IMR-90 (cell line): Measurements from ENCODE around the gene FSD1L. TPM values are rescaled to one million over a fixed set of nuclear protein-coding genes. Genes with fewer than 3 reads are reported as not detected.

Source experiments
- ATAC-seq: fragments of 200-7000 bp; cut with Tn5 transposase; 2 replicates; pipeline ENCODE4 v1.9.1; 2020; ENCODE audit warnings: low read depth, mild to moderate bottlenecking, moderate library complexity
- BruUV-seq: library from RNA; stranded (reverse); fragments of 400-500 nt; replicated peaks from 2 replicates; lab custom pipeline; 2021; lab: Mats Ljungman, UMichigan
- CTCF ChIA-PET: fragments of 300-600 bp; formaldehyde crosslinking; extraction: SDS; loops from one replicate; lab custom pipeline; 2021; ENCODE audit warnings: antibody characterized with exemption; lab: Yijun Ruan, JAX
- POLR2A ChIA-PET: fragments of 300-600 bp; sonication (Branson Sonifier 250); formaldehyde crosslinking; loops from one replicate; lab custom pipeline; 2022; ENCODE audit warnings: antibody characterized with exemption; ENCODE audit not compliant: unreplicated experiment; lab: Charles Lee
- DNase-seq: peaks from one replicate; pipeline ENCODE4 v3.0.0; 2013
- H2AFZ ChIP-seq: replicated peaks from 2 replicates; pipeline ENCODE3; 2013; ENCODE audit warnings: low read length, mild to moderate bottlenecking; ENCODE audit not compliant: poor library complexity
- H2AK5ac ChIP-seq: 2 replicates; pipeline ENCODE4 v1.6.1; 2013; ENCODE audit warnings: low read depth, low read length, inconsistent platforms
- H2AK9ac ChIP-seq: replicated peaks from 2 replicates; pipeline ENCODE3; 2013; ENCODE audit warnings: mild to moderate bottlenecking, low read depth, low read length, moderate library complexity; ENCODE audit not compliant: poor library complexity
- H2BK120ac ChIP-seq: 2 replicates; pipeline ENCODE4 v1.6.1; 2013; ENCODE audit warnings: low read depth, low read length, inconsistent platforms
- H2BK15ac ChIP-seq: 3 replicates; pipeline ENCODE4 v1.6.1; 2013; ENCODE audit warnings: low read depth, low read length, inconsistent platforms
- H2BK20ac ChIP-seq: 2 replicates; pipeline ENCODE4 v1.6.1; 2013; ENCODE audit warnings: low read depth, mild to moderate bottlenecking, inconsistent platforms, low read length, moderate library complexity
- H2BK5ac ChIP-seq: 2 replicates; pipeline ENCODE4 v1.6.1; 2013; ENCODE audit warnings: mild to moderate bottlenecking, low read depth, low read length, inconsistent platforms; ENCODE audit not compliant: poor library complexity, severe bottlenecking
- H3K14ac ChIP-seq: replicated peaks from 2 replicates; pipeline ENCODE4 v1.6.1; 2013; ENCODE audit warnings: low read depth, low read length, inconsistent platforms
- H3K18ac ChIP-seq: 2 replicates; pipeline ENCODE4 v1.6.1; 2013; ENCODE audit warnings: low read depth, low read length, control low read depth
- H3K23ac ChIP-seq: 2 replicates; pipeline ENCODE4 v1.6.1; 2013; ENCODE audit warnings: low read depth, low read length, inconsistent platforms
- H3K27ac ChIP-seq: 2 replicates; pipeline ENCODE4 v1.5.1; 2013; ENCODE audit warnings: mild to moderate bottlenecking, control low read depth, low read length; ENCODE audit not compliant: insufficient read depth
- H3K27me3 ChIP-seq: 2 replicates; pipeline ENCODE4 v1.6.1; 2013; ENCODE audit warnings: low read length; ENCODE audit not compliant: control insufficient read depth, insufficient read depth
- H3K36me3 ChIP-seq: 2 replicates; pipeline ENCODE4 v1.6.1; 2013; ENCODE audit warnings: low read length, mixed read lengths; ENCODE audit not compliant: control insufficient read depth, insufficient read depth
- H3K4ac ChIP-seq: 2 replicates; pipeline ENCODE4 v1.6.1; 2013; ENCODE audit warnings: low read depth, low read length, inconsistent platforms
- H3K4me1 ChIP-seq: 2 replicates; pipeline ENCODE4 v1.6.1; 2013; ENCODE audit warnings: low read length, mixed read lengths; ENCODE audit not compliant: control insufficient read depth, insufficient read depth
- H3K4me2 ChIP-seq: 2 replicates; pipeline ENCODE4 v1.6.1; 2013; ENCODE audit warnings: low read depth, mild to moderate bottlenecking, control low read depth, low read length, moderate library complexity
- H3K4me3 ChIP-seq: 2 replicates; pipeline ENCODE4 v1.5.1; 2013; ENCODE audit warnings: low read depth, mild to moderate bottlenecking, control low read depth, low read length, moderate library complexity; ENCODE audit not compliant: insufficient read depth
- H3K56ac ChIP-seq: 2 replicates; pipeline ENCODE4 v1.6.1; 2013; ENCODE audit warnings: low read length, inconsistent platforms; ENCODE audit not compliant: insufficient read depth; ENCODE audit errors: extremely low read depth
- H3K79me1 ChIP-seq, 2 experiments: 2 replicates each; pipeline ENCODE4 v1.6.1; 2013; ENCODE audit warnings: low read length in 2 of 2, inconsistent platforms in 1 of 2, low read depth in 1 of 2
- H3K9ac ChIP-seq: 2 replicates; pipeline ENCODE4 v1.6.1; 2013; ENCODE audit warnings: low read depth, low read length, control low read depth
- H3K9me1 ChIP-seq: 2 replicates; pipeline ENCODE4 v1.6.1; 2013; ENCODE audit warnings: low read length, inconsistent platforms; ENCODE audit not compliant: insufficient read depth
- H3K9me3 ChIP-seq: 2 replicates; pipeline ENCODE4 v1.6.1; 2013; ENCODE audit warnings: low read length; ENCODE audit not compliant: control insufficient read depth, insufficient read depth
- H4K20me1 ChIP-seq: 2 replicates; pipeline ENCODE4 v1.6.1; 2013; ENCODE audit warnings: low read length, inconsistent platforms; ENCODE audit not compliant: insufficient read depth
- H4K5ac ChIP-seq: 2 replicates; pipeline ENCODE4 v1.6.1; 2013; ENCODE audit warnings: mild to moderate bottlenecking, low read depth, low read length, control low read depth
- H4K8ac ChIP-seq, 2 experiments: 2 replicates each; pipeline ENCODE4 v1.6.1; 2013; ENCODE audit warnings: low read depth in 2 of 2, low read length in 2 of 2, control low read depth in 1 of 2, inconsistent platforms in 1 of 2
- H4K91ac ChIP-seq: 2 replicates; pipeline ENCODE4 v1.6.1; 2013; ENCODE audit warnings: low read depth, low read length, inconsistent platforms; ENCODE audit not compliant: insufficient read depth
- BHLHE40 ChIP-seq: fragments of 150-350 bp; IDR thresholded peaks from 2 replicates; pipeline ENCODE4 v1.6.1; 2016; ENCODE audit warnings: mild to moderate bottlenecking, low read depth, low read length
- CEBPB ChIP-seq: IDR thresholded peaks from 2 replicates; pipeline ENCODE4 v1.6.1; 2012; ENCODE audit warnings: low read depth, low read length, improper control_type of control experiment
- CHD1 ChIP-seq: IDR thresholded peaks from 2 replicates; pipeline ENCODE4 v1.6.1; 2012; ENCODE audit warnings: low read depth, low read length, improper control_type of control experiment
- FOS ChIP-seq: fragments of 150-350 bp; IDR thresholded peaks from 2 replicates; pipeline ENCODE4 v1.6.1; 2016; ENCODE audit warnings: low read depth, low read length
- MAFK ChIP-seq: IDR thresholded peaks from 2 replicates; pipeline ENCODE4 v1.6.1; 2012; ENCODE audit warnings: low read depth, low read length, improper control_type of control experiment
- MAZ ChIP-seq: IDR thresholded peaks from 2 replicates; pipeline ENCODE4 v1.6.1; 2012; ENCODE audit warnings: low read depth, mild to moderate bottlenecking, low read length, improper control_type of control experiment, moderate library complexity, borderline replicate concordance
- MXI1 ChIP-seq: IDR thresholded peaks from 2 replicates; pipeline ENCODE4 v1.6.1; 2012; ENCODE audit warnings: low read depth, mild to moderate bottlenecking, low read length, moderate library complexity, borderline replicate concordance
- NFE2L2 ChIP-seq: fragments of 150-350 bp; IDR thresholded peaks from 2 replicates; pipeline ENCODE4 v1.6.1; 2016; ENCODE audit warnings: low read depth, mild to moderate bottlenecking, low read length
- POLR2A ChIP-seq: IDR thresholded peaks from 2 replicates; pipeline ENCODE4 v1.6.1; 2012; ENCODE audit warnings: mild to moderate bottlenecking, low read depth, low read length
- RCOR1 ChIP-seq: IDR thresholded peaks from 2 replicates; pipeline ENCODE4 v1.6.1; 2012; ENCODE audit warnings: mild to moderate bottlenecking, low read length, improper control_type of control experiment; ENCODE audit not compliant: insufficient replicate concordance
- RFX5 ChIP-seq: IDR thresholded peaks from 2 replicates; pipeline ENCODE4 v1.8.0; 2012; ENCODE audit warnings: low read depth, mild to moderate bottlenecking, low read length, moderate library complexity
- SMC3 ChIP-seq: fragments of 150-350 bp; IDR thresholded peaks from 2 replicates; pipeline ENCODE4 v1.6.1; 2016; ENCODE audit warnings: low read depth, mild to moderate bottlenecking, antibody characterized with exemption, low read length, moderate library complexity
- WGBS, 2 experiments: methylation state at CpG; one replicate each; pipeline versions ENCODE4 v1.1.5 to v1.1.7; 2013; ENCODE audit warnings: missing lambda C conversion rate in 2 of 2; ENCODE audit not compliant: insufficient read length in 1 of 2; ENCODE audit errors: extremely low coverage in 2 of 2; 5-methylcytosine and 5-hydroxymethylcytosine counted together
- dilution Hi-C: fragments of 300-500 bp; cut with HindIII; formaldehyde crosslinking; loops from one replicate; pipeline ENCODE4 v1.14.3; 2018; ENCODE audit warnings: low sequenced_read_pairs; ENCODE audit not compliant: unreplicated experiment
- in situ Hi-C: fragments of 300-500 bp; cut with MboI; formaldehyde crosslinking; loops from 3 replicates; pipeline ENCODE4 v1.14.3; 2019; ENCODE audit warnings: low sequenced_read_pairs, inconsistent platforms, mixed read lengths
- intact Hi-C: fragments of 100-400 bp; cut with micrococcal nuclease; formaldehyde crosslinking; loops from 2 replicates; pipeline ENCODE4 v1.10.0; 2022
- polyA plus RNA-seq, 3 experiments: library from polyadenylated mRNA; depleted of rRNA; stranded (reverse); fragments of >200 nt; gene quantifications; 2 replicates each; pipeline ENCODE4 v1.2.3, GENCODE V29; 2012; ENCODE audit warnings: low replicate concordance in 1 of 3
- total RNA-seq: library from RNA; depleted of rRNA; stranded (reverse); fragments of >200 nt; gene quantifications from 2 replicates; pipeline ENCODE4 v1.2.3, GENCODE V29; 2012
- TF ChIP-seq, protein P1 (sequence below): fragments of 150-350 bp; IDR thresholded peaks from 2 replicates; pipeline ENCODE4 v1.6.1; 2017; ENCODE audit warnings: mild to moderate bottlenecking, antibody characterized with exemption, low read length, low read depth
- TF ChIP-seq, protein P2 (sequence below): conservative IDR thresholded peaks from 2 replicates; pipeline ENCODE4 v1.5.1; 2012; ENCODE audit warnings: mild to moderate bottlenecking, low read depth, low read length, improper control_type of control experiment
- TF ChIP-seq, protein P3 (sequence below): fragments of 150-350 bp; IDR thresholded peaks from 2 replicates; pipeline ENCODE4 v1.6.1; 2016; ENCODE audit warnings: low read depth, mild to moderate bottlenecking, low read length, moderate library complexity, borderline replicate concordance

The FSD1L gene
- total and polyA plus RNA-seq, 2 of the 4 experiments (the other 2 are of a cell fraction), result 1.4 to 2.9 TPM

DNA sequence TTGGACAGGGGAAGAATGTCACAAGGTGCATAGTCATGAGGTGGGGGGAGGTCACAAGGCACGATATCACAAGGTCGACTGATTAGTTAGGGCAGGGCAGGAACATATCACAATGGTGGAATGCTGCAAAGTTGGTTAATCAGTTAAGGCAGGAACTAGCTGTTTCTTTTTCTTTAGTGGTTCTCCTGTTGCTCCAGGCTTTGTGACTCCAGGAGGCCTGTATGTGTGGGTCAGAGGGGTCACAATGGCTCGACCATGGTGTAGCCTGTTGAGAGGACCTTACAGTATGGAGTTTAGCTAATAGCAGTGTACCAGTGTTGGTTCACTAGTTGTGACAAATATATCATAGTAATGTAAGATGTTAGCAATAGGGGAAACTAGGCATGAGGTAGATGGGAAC, 12.4 kb upstream of the FSD1L start:
- Histone ChIP-seq H3K4me3 (no peak overlapping the region), H4K5ac (no peak overlapping the region), H3K9me1 (no peaks in the 10 kb centered on the region), H2AK9ac (no peak overlapping the region), H3K79me1 (no peaks in the 10 kb centered on the region), H2AK5ac (no peak overlapping the region), H3K27ac (no peak overlapping the region), H2BK5ac (no peak overlapping the region), H3K56ac (no peak overlapping the region), H3K36me3 (no peaks in the 10 kb centered on the region), H4K8ac (no peak overlapping the region), H4K91ac (no peak overlapping the region), H3K4me2 (no peak overlapping the region), H3K4ac (no peak overlapping the region), H3K27me3 (no peaks in the 10 kb centered on the region), H3K9me3 (peaks cover 2% of the 10 kb centered on the region; the same call in 1 of the 2 replicates), H2BK120ac (no peak overlapping the region), H2AFZ (no peak overlapping the region), H3K9ac (no peak overlapping the region), H3K18ac (no peak overlapping the region), H2BK15ac (no peak overlapping the region), H3K4me1 (peaks cover 3% of the 10 kb centered on the region), H2BK20ac (no peak overlapping the region), H4K20me1 (no peaks in the 10 kb centered on the region), H3K14ac (no peak overlapping the region), H3K23ac (no peak overlapping the region)
- 75% methylated on average over 2 of the region's 3 CpGs; no CpG with 5 or more reads in 1 of the 2 experiments for WGBS, 2 experiments
- ChIA-PET CTCF (no interaction called here), POLR2A (interaction anchor here (0.6 kb wide), 1 partner anchor 16 kb away, joined by 4 read pairs; no protein-coding TSS in a partner anchor)
- in situ Hi-C loops (no loop called here), intact Hi-C loops (no loop called here), dilution Hi-C loops (no loop called here)
- DNase-seq, result no peak
- no peak for TF ChIP-seq RCOR1
- no peak for TF ChIP-seq MXI1
- TF ChIP-seq, protein P1, sequence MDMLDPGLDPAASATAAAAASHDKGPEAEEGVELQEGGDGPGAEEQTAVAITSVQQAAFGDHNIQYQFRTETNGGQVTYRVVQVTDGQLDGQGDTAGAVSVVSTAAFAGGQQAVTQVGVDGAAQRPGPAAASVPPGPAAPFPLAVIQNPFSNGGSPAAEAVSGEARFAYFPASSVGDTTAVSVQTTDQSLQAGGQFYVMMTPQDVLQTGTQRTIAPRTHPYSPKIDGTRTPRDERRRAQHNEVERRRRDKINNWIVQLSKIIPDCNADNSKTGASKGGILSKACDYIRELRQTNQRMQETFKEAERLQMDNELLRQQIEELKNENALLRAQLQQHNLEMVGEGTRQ, result no peak
- TF ChIP-seq POLR2A, result no peak
- TF ChIP-seq, protein P2, sequence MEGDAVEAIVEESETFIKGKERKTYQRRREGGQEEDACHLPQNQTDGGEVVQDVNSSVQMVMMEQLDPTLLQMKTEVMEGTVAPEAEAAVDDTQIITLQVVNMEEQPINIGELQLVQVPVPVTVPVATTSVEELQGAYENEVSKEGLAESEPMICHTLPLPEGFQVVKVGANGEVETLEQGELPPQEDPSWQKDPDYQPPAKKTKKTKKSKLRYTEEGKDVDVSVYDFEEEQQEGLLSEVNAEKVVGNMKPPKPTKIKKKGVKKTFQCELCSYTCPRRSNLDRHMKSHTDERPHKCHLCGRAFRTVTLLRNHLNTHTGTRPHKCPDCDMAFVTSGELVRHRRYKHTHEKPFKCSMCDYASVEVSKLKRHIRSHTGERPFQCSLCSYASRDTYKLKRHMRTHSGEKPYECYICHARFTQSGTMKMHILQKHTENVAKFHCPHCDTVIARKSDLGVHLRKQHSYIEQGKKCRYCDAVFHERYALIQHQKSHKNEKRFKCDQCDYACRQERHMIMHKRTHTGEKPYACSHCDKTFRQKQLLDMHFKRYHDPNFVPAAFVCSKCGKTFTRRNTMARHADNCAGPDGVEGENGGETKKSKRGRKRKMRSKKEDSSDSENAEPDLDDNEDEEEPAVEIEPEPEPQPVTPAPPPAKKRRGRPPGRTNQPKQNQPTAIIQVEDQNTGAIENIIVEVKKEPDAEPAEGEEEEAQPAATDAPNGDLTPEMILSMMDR, result no peak
- TF ChIP-seq MAZ, result no peak
- TF ChIP-seq CEBPB, result no peak
- no peak for TF ChIP-seq RFX5
- no peak for TF ChIP-seq MAFK
- TF ChIP-seq FOS, result no peak
- no peak for TF ChIP-seq NFE2L2
- no peak for TF ChIP-seq BHLHE40
- TF ChIP-seq SMC3, result no peak
- no peak for TF ChIP-seq CHD1
- TF ChIP-seq, protein P3, sequence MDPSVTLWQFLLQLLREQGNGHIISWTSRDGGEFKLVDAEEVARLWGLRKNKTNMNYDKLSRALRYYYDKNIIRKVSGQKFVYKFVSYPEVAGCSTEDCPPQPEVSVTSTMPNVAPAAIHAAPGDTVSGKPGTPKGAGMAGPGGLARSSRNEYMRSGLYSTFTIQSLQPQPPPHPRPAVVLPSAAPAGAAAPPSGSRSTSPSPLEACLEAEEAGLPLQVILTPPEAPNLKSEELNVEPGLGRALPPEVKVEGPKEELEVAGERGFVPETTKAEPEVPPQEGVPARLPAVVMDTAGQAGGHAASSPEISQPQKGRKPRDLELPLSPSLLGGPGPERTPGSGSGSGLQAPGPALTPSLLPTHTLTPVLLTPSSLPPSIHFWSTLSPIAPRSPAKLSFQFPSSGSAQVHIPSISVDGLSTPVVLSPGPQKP, result no peak
- BruUV-seq, result no TSS peak
- no peak for ATAC-seq
